CD4-positive, alpha-beta memory T cell (primary cell): ENCODE data around the gene HOXB3. TPM values are rescaled to one million over a fixed set of nuclear protein-coding genes. Genes with fewer than 3 reads are reported as not detected.

Experiments used
- CTCF ChIA-PET: fragments of 350-600 bp; sonication (Branson Sonifier 250); formaldehyde crosslinking; loops from one replicate; lab custom pipeline; 2021; ENCODE audit warnings: inconsistent platforms; ENCODE audit not compliant: partially characterized antibody; lab: Charles Lee
- POLR2A ChIA-PET: fragments of 350-600 bp; sonication (Branson Sonifier 250); formaldehyde crosslinking; loops from one replicate; lab custom pipeline; 2021; ENCODE audit not compliant: partially characterized antibody; lab: Charles Lee
- DNase-seq, 5 donors: peaks; one replicate each; pipeline versions ENCODE4 v3.0.0 to v3.0.0-alpha.2; 2020 to 2022; ENCODE audit warnings: mixed read lengths in 1 of 5
- H3K27ac ChIP-seq: one replicate; pipeline ENCODE4 v1.7.0; 2013; ENCODE audit warnings: low read depth, low read length
- H3K27me3 ChIP-seq: 2 replicates; pipeline ENCODE4 v1.7.0; 2013; ENCODE audit warnings: mild to moderate bottlenecking, low read length, moderate library complexity; ENCODE audit not compliant: insufficient read depth
- H3K36me3 ChIP-seq: 2 replicates; pipeline ENCODE4 v1.7.0; 2013; ENCODE audit warnings: mild to moderate bottlenecking, low read length, moderate library complexity; ENCODE audit not compliant: insufficient read depth
- H3K4me1 ChIP-seq: 2 replicates; pipeline ENCODE4 v1.7.0; 2013; ENCODE audit warnings: mild to moderate bottlenecking, low read length, moderate library complexity; ENCODE audit not compliant: insufficient read depth
- H3K4me3 ChIP-seq, 2 donors: one replicate each; pipeline ENCODE4 v1.7.0; 2013; ENCODE audit warnings: low read length in 2 of 2, mild to moderate bottlenecking in 1 of 2
- H3K9me3 ChIP-seq, 2 donors: one replicate each; pipeline ENCODE4 v1.7.0; 2013; ENCODE audit warnings: low read length in 2 of 2, control low read depth in 1 of 2; ENCODE audit not compliant: control insufficient read depth in 1 of 2
- H3K27ac Mint-ChIP-seq, 7 donors: one replicate each; pipeline ENCODE4 v1.8.0; 2020 to 2021; ENCODE audit warnings: mixed read lengths in 7 of 7, mild to moderate bottlenecking in 6 of 7, inconsistent platforms in 3 of 7, moderate library complexity in 3 of 7
- H3K27me3 Mint-ChIP-seq, 2 donors: one replicate each; pipeline ENCODE4 v1.8.0; 2020 to 2021; ENCODE audit warnings: mixed read lengths in 2 of 2
- H3K36me3 Mint-ChIP-seq, 2 donors: one replicate each; pipeline ENCODE4 v1.8.0; 2020 to 2021; ENCODE audit warnings: mixed read lengths in 2 of 2, inconsistent platforms in 1 of 2, mild to moderate bottlenecking in 1 of 2
- H3K4me1 Mint-ChIP-seq, 4 donors: one replicate each; pipeline ENCODE4 v1.8.0; 2020 to 2021; ENCODE audit warnings: mixed read lengths in 4 of 4, mild to moderate bottlenecking in 1 of 4
- H3K4me3 Mint-ChIP-seq, 8 donors: one replicate each; pipeline ENCODE4 v1.8.0; 2020 to 2021; ENCODE audit warnings: mixed read lengths in 8 of 8, mild to moderate bottlenecking in 7 of 8, moderate library complexity in 6 of 8, inconsistent platforms in 3 of 8
- H3K9me3 Mint-ChIP-seq, 8 donors: one replicate each; pipeline ENCODE4 v1.8.0; 2020 to 2021; ENCODE audit warnings: mixed read lengths in 8 of 8, mild to moderate bottlenecking in 5 of 8, inconsistent platforms in 3 of 8, moderate library complexity in 1 of 8
- intact Hi-C: fragments of 100-400 bp; cut with micrococcal nuclease; formaldehyde crosslinking; loops from one replicate; pipeline ENCODE4 v1.15.1; 2023
- polyA plus RNA-seq, 2 donors: library from polyadenylated mRNA; unstranded; fragments of 300-500 nt; fragmentation: Illumina TruSeq; gene quantifications; one replicate each; pipeline ENCODE4 v1.2.3, GENCODE V29; 2021
- total RNA-seq, 2 experiments: library from RNA; stranded (reverse); gene quantifications; one replicate each; pipeline ENCODE4 v1.2.3, GENCODE V29; 2021

HOXB3 gene
- total and polyA plus RNA-seq, 4 experiments from 2014 or later = 0.10 to 14.5 (median 11.2) TPM; not detected in 1

- H3K27ac Mint-ChIP-seq = peak overlapping the region in 6 of 7 donors; percentile 45 to 93 (median 56)
- no peaks in the 10 kb centered on the region for H3K9me3 Mint-ChIP-seq
- CTCF ChIA-PET = interaction anchor here (0.6 to 0.7 kb wide), 3 partner anchors 62 to 219 kb away, joined by 3 to 4 read pairs (median 3); no protein-coding TSS in a partner anchor
- H3K4me3 ChIP-seq = no peak overlapping the region
- POLR2A ChIA-PET = interaction anchor here (1.2 to 3.3 kb wide), 5 partner anchors 9 to 49 kb away, joined by 3 to 16 read pairs (median 12); no protein-coding TSS in a partner anchor
- no peaks in the 10 kb centered on the region for H3K27me3 ChIP-seq
- peaks cover 2 to 9% of the 10 kb centered on the region in 2 donors for H3K27me3 Mint-ChIP-seq
- H3K36me3 ChIP-seq = no peaks in the 10 kb centered on the region
- H3K4me1 Mint-ChIP-seq = peaks cover 6 to 10% (median 10%) of the 10 kb centered on the region in 4 donors
- H3K36me3 Mint-ChIP-seq = no peaks in the 10 kb centered on the region
- DNase-seq = no peak
- intact Hi-C loops = no loop called here
- no peak overlapping the region for H3K27ac ChIP-seq
- peak overlapping the region; percentile 87 to 96 (median 90) for H3K4me3 Mint-ChIP-seq
- no peaks in the 10 kb centered on the region for H3K4me1 ChIP-seq
- no peaks in the 10 kb centered on the region for H3K9me3 ChIP-seq
These were observed 34.5 kb downstream of the HOXB3 start for GRCh38 chr17:48555258-48556228.

GRCh38 chr17:48554412-48555257 is 35.4 kb downstream of the HOXB3 start:
- H3K27me3 ChIP-seq = no peaks in the 10 kb centered on the region
- Mint-ChIP-seq H3K27ac (peak overlapping the region in 3 of 7 donors; percentile 37 to 66 (median 45)), H3K36me3 (peaks cover 0 to 4% of the 10 kb centered on the region in 2 donors), H3K4me1 (peaks cover 6 to 10% (median 10%) of the 10 kb centered on the region in 4 donors), H3K4me3 (peak overlapping the region in 7 of 8 donors; percentile 87 to 96 (median 91)), H3K9me3 (no peaks in the 10 kb centered on the region), H3K27me3 (peaks cover 2 to 9% of the 10 kb centered on the region in 2 donors)
- no peaks in the 10 kb centered on the region for H3K4me1 ChIP-seq
- CTCF ChIA-PET = no interaction called here
- no peaks in the 10 kb centered on the region for H3K36me3 ChIP-seq
- intact Hi-C loops = no loop called here
- no peaks in the 10 kb centered on the region for H3K9me3 ChIP-seq
- no peak for DNase-seq
- no peak overlapping the region for H3K4me3 ChIP-seq
- no peak overlapping the region for H3K27ac ChIP-seq
- POLR2A ChIA-PET = interaction anchor here (1.5 to 3.3 kb wide), 4 partner anchors 8 to 48 kb away, joined by 5 to 16 read pairs (median 12); no protein-coding TSS in a partner anchor

- ChIA-PET POLR2A (no interaction called here), CTCF (no interaction called here)
- Mint-ChIP-seq H3K27ac (peak overlapping the region in 2 of 7 donors; percentile 45 to 50), H3K36me3 (peaks cover 0 to 4% of the 10 kb centered on the region in 2 donors), H3K4me1 (peaks cover 7 to 14% (median 10%) of the 10 kb centered on the region in 4 donors), H3K27me3 (peaks cover 2 to 9% of the 10 kb centered on the region in 2 donors), H3K9me3 (no peaks in the 10 kb centered on the region), H3K4me3 (no peak overlapping the region)
- intact Hi-C loops = no loop called here
- no peak for DNase-seq
- Histone ChIP-seq H3K4me1 (peaks cover 4% of the 10 kb centered on the region), H3K9me3 (no peaks in the 10 kb centered on the region), H3K4me3 (no peak overlapping the region), H3K27me3 (no peaks in the 10 kb centered on the region), H3K36me3 (no peaks in the 10 kb centered on the region), H3K27ac (no peak overlapping the region)
These were observed 36.2 kb downstream of the HOXB3 start for GRCh38 chr17:48553826-48554225.

GRCh38 chr17:48553190-48553547 is 36.9 kb downstream of the HOXB3 start:
- H3K27ac Mint-ChIP-seq = peak overlapping the region in 1 of 7 donors; percentile 20
- no peaks in the 10 kb centered on the region for H3K36me3 ChIP-seq
- intact Hi-C loops = no loop called here
- no peak overlapping the region for H3K4me3 Mint-ChIP-seq
- H3K9me3 Mint-ChIP-seq = no peaks in the 10 kb centered on the region
- peaks cover 7 to 17% (median 14%) of the 10 kb centered on the region in 4 donors for H3K4me1 Mint-ChIP-seq
- POLR2A ChIA-PET = no interaction called here
- no peak for DNase-seq
- no peaks in the 10 kb centered on the region for H3K27me3 ChIP-seq
- peaks cover 2 to 9% of the 10 kb centered on the region in 2 donors for H3K27me3 Mint-ChIP-seq
- no peak overlapping the region for H3K4me3 ChIP-seq
- H3K9me3 ChIP-seq = no peaks in the 10 kb centered on the region
- peaks cover 8% of the 10 kb centered on the region for H3K4me1 ChIP-seq
- CTCF ChIA-PET = no interaction called here
- H3K27ac ChIP-seq = no peak overlapping the region
- H3K36me3 Mint-ChIP-seq = peaks cover 0 to 4% of the 10 kb centered on the region in 2 donors

- no peak for DNase-seq
- H3K9me3 Mint-ChIP-seq = no peaks in the 10 kb centered on the region
- peaks cover 7 to 22% (median 18%) of the 10 kb centered on the region in 4 donors for H3K4me1 Mint-ChIP-seq
- peak overlapping the region in 2 of 7 donors; percentile 20 to 82 for H3K27ac Mint-ChIP-seq
- intact Hi-C loops = no loop called here
- H3K36me3 Mint-ChIP-seq = peaks cover 0 to 4% of the 10 kb centered on the region in 2 donors
- Histone ChIP-seq H3K27me3 (no peaks in the 10 kb centered on the region), H3K4me1 (peaks cover 13% of the 10 kb centered on the region), H3K4me3 (no peak overlapping the region), H3K27ac (no peak overlapping the region), H3K36me3 (no peaks in the 10 kb centered on the region), H3K9me3 (no peaks in the 10 kb centered on the region)
- H3K4me3 Mint-ChIP-seq = no peak overlapping the region
- ChIA-PET POLR2A (interaction anchor here (0.9 kb wide), 1 partner anchor 12 kb away, joined by 4 read pairs; no protein-coding TSS in a partner anchor), CTCF (no interaction called here)
- peaks cover 2 to 9% of the 10 kb centered on the region in 2 donors for H3K27me3 Mint-ChIP-seq
These were observed 37.4 kb downstream of the HOXB3 start for GRCh38 chr17:48552466-48553189.

GRCh38 chr17:48551596-48552465 is 38.2 kb downstream of the HOXB3 start:
- no peaks in the 10 kb centered on the region for H3K9me3 ChIP-seq
- no peak overlapping the region for H3K4me3 ChIP-seq
- no peak overlapping the region for H3K4me3 Mint-ChIP-seq
- no peaks in the 10 kb centered on the region for H3K36me3 ChIP-seq
- peaks cover 0 to 4% of the 10 kb centered on the region in 2 donors for H3K36me3 Mint-ChIP-seq
- no peaks in the 10 kb centered on the region for H3K27me3 ChIP-seq
- H3K9me3 Mint-ChIP-seq = no peaks in the 10 kb centered on the region
- no peak overlapping the region for H3K27ac ChIP-seq
- intact Hi-C loops = no loop called here
- POLR2A ChIA-PET = interaction anchor here (0.9 kb wide), 1 partner anchor 11 kb away, joined by 4 read pairs; no protein-coding TSS in a partner anchor
- CTCF ChIA-PET = no interaction called here
- DNase-seq = no peak
- H3K27me3 Mint-ChIP-seq = peaks cover 2 to 8% of the 10 kb centered on the region in 2 donors
- peaks cover 17% of the 10 kb centered on the region for H3K4me1 ChIP-seq
- peaks cover 10 to 28% (median 21%) of the 10 kb centered on the region in 4 donors for H3K4me1 Mint-ChIP-seq
- no peak overlapping the region for H3K27ac Mint-ChIP-seq
